Measurements from ENCODE around the gene HDAC11. TPM values are rescaled to one million over a fixed set of nuclear protein-coding genes. Genes with fewer than 3 reads are reported as not detected.

Gene HDAC11
- polyA plus RNA-seq, 1 donor (not counting 4 experiments of a cell fraction or from before 2014, with no cell fraction given): 12.6 TPM

GRCh38 chr3:13547591-13548371 is 67.7 kb downstream of the HDAC11 start:
- FAIRE-seq (peak; percentile 73), DNase-seq (ENCODE audit: low read depth, low spot score) (peak; percentile 49)
- Histone ChIP-seq H3K4me3 (ENCODE audit: control insufficient read depth in 2 of 3, extremely low read depth in 1 of 3, insufficient read depth in 2 of 3, low read depth in 1 of 3, low read length in 3 of 3) (no peak overlapping the region), H3K9me1 (ENCODE audit: control insufficient read depth, extremely low read depth, insufficient read depth, low read length) (peaks cover 2% of the 10 kb centered on the region), H3K27me3 (ENCODE audit: control insufficient read depth, extremely low read depth, insufficient read depth, low read length) (peaks cover 8% of the 10 kb centered on the region), H3K9me3 (ENCODE audit: control insufficient read depth, low read depth, low read length) (no peaks in the 10 kb centered on the region), H3K36me3 (ENCODE audit: control insufficient read depth in 2 of 2, extremely low read depth in 1 of 2, insufficient read depth in 2 of 2, low read length in 2 of 2) (no peaks in the 10 kb centered on the region), H3K9ac (ENCODE audit: control insufficient read depth, extremely low read depth, insufficient read depth, low read length) (peak overlapping the region; percentile 33), H3K79me2 (ENCODE audit: control insufficient read depth, insufficient read depth, low read length) (no peaks in the 10 kb centered on the region), H4K20me1 (ENCODE audit: control insufficient read depth, extremely low read depth, insufficient read depth, low read length) (no peaks in the 10 kb centered on the region), H3K27ac (ENCODE audit: control insufficient read depth, insufficient read depth, low read length) (no peak overlapping the region), H3K4me2 (ENCODE audit: control insufficient read depth, extremely low read depth, insufficient read depth, low read depth, low read length) (peak overlapping the region; percentile 60), H3K4me1 (ENCODE audit: control insufficient read depth, extremely low read depth, insufficient read depth, low read length) (peaks cover 28% of the 10 kb centered on the region), H2AFZ (ENCODE audit: control insufficient read depth, low read length) (no peak overlapping the region)
- dilution Hi-C loops (cut with MboI; ENCODE audit: extremely low pct_ligation_motif_present, low sequenced_read_pairs): no loop called here
- no peak for TF ChIP-seq CTCF (optimal IDR thresholded peaks at IDR 0.05 in 1 of 3, IDR thresholded peaks at IDR 0.05 in 1 of 3, conservative IDR thresholded peaks at IDR 0.05 in 1 of 3; ENCODE audit: extremely low read depth in 1 of 3, insufficient read depth in 2 of 3, low read length in 3 of 3)
- no peak for TF ChIP-seq EZH2 (IDR thresholded peaks at IDR 0.05; ENCODE audit: low read length)

GRCh38 chr3:13548696-13549622 is 68.9 kb downstream of the HDAC11 start, which contains the start of gene FBLN2:
FBLN2 (plus strand) TSS chr3:13549125; CDS start chr3:13570356, 21,231 bp downstream.
- Histone ChIP-seq H3K27ac (ENCODE audit: control insufficient read depth, insufficient read depth, low read length) (no peak within 1 kb of the TSS), H3K79me2 (ENCODE audit: control insufficient read depth, insufficient read depth, low read length) (no peaks in the 10 kb centered on the region), H3K36me3 (ENCODE audit: control insufficient read depth in 2 of 2, extremely low read depth in 1 of 2, insufficient read depth in 2 of 2, low read length in 2 of 2) (no peaks in the 10 kb centered on the region), H3K4me2 (ENCODE audit: control insufficient read depth, extremely low read depth, insufficient read depth, low read depth, low read length) (peak within 1 kb of the TSS; percentile 60), H3K9me3 (ENCODE audit: control insufficient read depth, low read depth, low read length) (no peaks in the 10 kb centered on the region), H3K27me3 (ENCODE audit: control insufficient read depth, extremely low read depth, insufficient read depth, low read length) (peaks cover 12% of the 10 kb centered on the region), H4K20me1 (ENCODE audit: control insufficient read depth, extremely low read depth, insufficient read depth, low read length) (no peaks in the 10 kb centered on the region), H3K4me3 (ENCODE audit: control insufficient read depth in 2 of 3, extremely low read depth in 1 of 3, insufficient read depth in 2 of 3, low read depth in 1 of 3, low read length in 3 of 3) (no peak within 1 kb of the TSS), H2AFZ (ENCODE audit: control insufficient read depth, low read length) (no peak within 1 kb of the TSS), H3K4me1 (ENCODE audit: control insufficient read depth, extremely low read depth, insufficient read depth, low read length) (peaks cover 27% of the 10 kb centered on the region), H3K9ac (ENCODE audit: control insufficient read depth, extremely low read depth, insufficient read depth, low read length) (peak within 1 kb of the TSS; percentile 33), H3K9me1 (ENCODE audit: control insufficient read depth, extremely low read depth, insufficient read depth, low read length) (peaks cover 2% of the 10 kb centered on the region)
- FAIRE-seq (no peak), DNase-seq (ENCODE audit: low read depth, low spot score) (no peak)
- dilution Hi-C loops (cut with MboI; ENCODE audit: extremely low pct_ligation_motif_present, low sequenced_read_pairs): no loop called here
- no peak for TF ChIP-seq EZH2 (IDR thresholded peaks at IDR 0.05; ENCODE audit: low read length)
- no peak for TF ChIP-seq CTCF (optimal IDR thresholded peaks at IDR 0.05 in 1 of 3, IDR thresholded peaks at IDR 0.05 in 1 of 3, conservative IDR thresholded peaks at IDR 0.05 in 1 of 3; ENCODE audit: extremely low read depth in 1 of 3, insufficient read depth in 2 of 3, low read length in 3 of 3)
